SK-N-SH (cell line): Measurements from ENCODE around the gene C19orf12. TPM values are rescaled to one million over a fixed set of nuclear protein-coding genes. Genes with fewer than 3 reads are reported as not detected.

Experiments used
- CTCF ChIA-PET: fragments of 300-600, 350-600 bp; formaldehyde crosslinking; extraction: SDS; loops from one replicate; lab custom pipeline; 2021; lab: Yijun Ruan, JAX
- POLR2A ChIA-PET: fragments of 350-600 bp; sonication (Branson Sonifier 250); formaldehyde crosslinking; extraction: SDS; loops from one replicate; lab custom pipeline; 2020; ENCODE audit warnings: antibody characterized with exemption, inconsistent platforms; lab: Yijun Ruan, JAX
- DNase-seq: peaks from one replicate; pipeline ENCODE4 v3.0.0; 2012
- H2AFZ ChIP-seq: fragments of 200-600 bp; sonication (generic); 2 replicates; pipeline ENCODE4 v1.8.1; 2016; ENCODE audit warnings: antibody characterized with exemption, mild to moderate bottlenecking, low read depth
- H3F3A ChIP-seq: fragments of 200-600 bp; sonication (generic); replicated peaks from 2 replicates; pipeline ENCODE3; 2016; ENCODE audit warnings: antibody characterized with exemption, mild to moderate bottlenecking; ENCODE audit not compliant: insufficient read depth
- H3K27ac ChIP-seq, 2 experiments: fragments of 200-500 bp in 1 of 2; fragments of 200-600 bp in 1 of 2; sonication (Bioruptor generic) in 1 of 2; sonication (generic), shearing (Covaris generic) in 1 of 2; 2 replicates each; pipeline versions ENCODE4 v1.5.1 to v1.6.1; 2014 to 2016; ENCODE audit warnings: low read depth in 2 of 2, inconsistent platforms in 1 of 2, low read length in 1 of 2, mild to moderate bottlenecking in 1 of 2, mixed read lengths in 1 of 2
- H3K27me3 ChIP-seq: fragments of 200-600 bp; sonication (generic), shearing (Covaris generic); 2 replicates; pipeline ENCODE4 v1.6.1; 2016; ENCODE audit warnings: mixed run types; ENCODE audit not compliant: insufficient read depth
- H3K36me3 ChIP-seq, 2 experiments: fragments of 200-500 bp in 1 of 2; fragments of 200-600 bp in 1 of 2; sonication (Bioruptor generic) in 1 of 2; sonication (generic) in 1 of 2; replicated peaks in 1 of 2; 2 replicates each; pipeline versions ENCODE3 to v1.5.1; 2014 to 2016; ENCODE audit warnings: low read length in 1 of 2, mild to moderate bottlenecking in 1 of 2; ENCODE audit not compliant: insufficient read depth in 2 of 2, control insufficient read depth in 1 of 2
- H3K4me1 ChIP-seq, 2 experiments: fragments of 200-500 bp in 1 of 2; fragments of 200-600 bp in 1 of 2; sonication (Bioruptor generic) in 1 of 2; sonication (generic), shearing (Covaris generic) in 1 of 2; 2 replicates each; pipeline versions ENCODE4 v1.5.1 to v1.6.1; 2014 to 2016; ENCODE audit warnings: low read depth in 1 of 2, low read length in 1 of 2, mixed run types in 1 of 2; ENCODE audit not compliant: insufficient read depth in 2 of 2, control insufficient read depth in 1 of 2
- H3K4me2 ChIP-seq: fragments of 200-600 bp; sonication (generic), shearing (Covaris generic); 2 replicates; pipeline ENCODE4 v1.6.1; 2017; ENCODE audit warnings: mixed run types
- H3K4me3 ChIP-seq, 2 experiments: fragments of 200-500 bp in 1 of 2; fragments of 200-600 bp in 1 of 2; sonication (Bioruptor generic) in 1 of 2; sonication (generic), shearing (Covaris generic) in 1 of 2; 2 replicates each; pipeline versions ENCODE4 v1.5.1 to v1.8.1; 2014 to 2016; ENCODE audit warnings: low read depth in 2 of 2, inconsistent platforms in 1 of 2, low read length in 1 of 2, mild to moderate bottlenecking in 1 of 2, mixed read lengths in 1 of 2, moderate library complexity in 1 of 2
- H3K79me2 ChIP-seq: fragments of 200-600 bp; sonication (generic); 2 replicates; pipeline ENCODE4 v1.8.1; 2017; ENCODE audit warnings: mild to moderate bottlenecking; ENCODE audit not compliant: insufficient read depth
- H3K9ac ChIP-seq: fragments of 200-600 bp; sonication (generic); 2 replicates; pipeline ENCODE4 v1.6.1; 2017; ENCODE audit warnings: mixed run types
- H3K9me2 ChIP-seq: fragments of 200-600 bp; sonication (generic); 2 replicates; pipeline ENCODE4 v1.6.1; 2017; ENCODE audit warnings: mixed run types
- H3K9me3 ChIP-seq: fragments of 200-600 bp; sonication (generic); 2 replicates; pipeline ENCODE4 v1.6.1; 2017; ENCODE audit warnings: mixed run types, mild to moderate bottlenecking, moderate library complexity
- H4K20me1 ChIP-seq: fragments of 200-600 bp; sonication (generic); 2 replicates; pipeline ENCODE4 v1.6.1; 2017; ENCODE audit warnings: mild to moderate bottlenecking, mixed run types; ENCODE audit not compliant: insufficient read depth
- CHD2 ChIP-seq: fragments of 150-350 bp; IDR thresholded peaks from 2 replicates; pipeline ENCODE4 v1.6.1; 2018; ENCODE audit warnings: low read length; ENCODE audit not compliant: partially characterized antibody
- ELF1 ChIP-seq: IDR thresholded peaks from 2 replicates; pipeline ENCODE4 v1.4.0; 2012
- EP300 ChIP-seq, 2 experiments: IDR thresholded peaks; 2 replicates each; pipeline versions ENCODE4 v1.4.0 to v1.6.1; 2012; ENCODE audit warnings: borderline replicate concordance in 1 of 2, low read depth in 1 of 2, low read length in 1 of 2
- EZH2phosphoT487 ChIP-seq: fragments of 200-600 bp; sonication (generic); IDR thresholded peaks from 2 replicates; pipeline ENCODE4 v1.6.1; 2017; ENCODE audit warnings: low read depth, mixed run types, mild to moderate bottlenecking, antibody characterized with exemption, moderate library complexity, borderline replicate concordance
- FOSL2 ChIP-seq: IDR thresholded peaks from 2 replicates; pipeline ENCODE4 v1.4.0; 2012; ENCODE audit warnings: low read depth, mild to moderate bottlenecking, moderate library complexity, borderline replicate concordance
- FOXJ3 ChIP-seq: sonication (generic); formaldehyde crosslinking; IDR thresholded peaks from 2 replicates; pipeline ENCODE4 v1.5.1; 2020; ENCODE audit warnings: mild to moderate bottlenecking, missing genetic modification reagents
- FOXM1 ChIP-seq: IDR thresholded peaks from 2 replicates; pipeline ENCODE4 v1.4.0; 2012; ENCODE audit warnings: low read depth, mild to moderate bottlenecking
- GABPA ChIP-seq: IDR thresholded peaks from 2 replicates; pipeline ENCODE4 v1.4.0; 2012; ENCODE audit warnings: low read depth, mild to moderate bottlenecking
- GATA2 ChIP-seq: sonication (generic); formaldehyde crosslinking; IDR thresholded peaks from 2 replicates; pipeline ENCODE4 v1.5.0; 2020; ENCODE audit warnings: mild to moderate bottlenecking, missing genetic modification reagents
- JUND ChIP-seq: IDR thresholded peaks from 2 replicates; pipeline ENCODE4 v1.4.0; 2012
- MXI1 ChIP-seq: IDR thresholded peaks from 2 replicates; pipeline ENCODE4 v1.6.1; 2012; ENCODE audit warnings: mild to moderate bottlenecking, low read depth, low read length, improper control_type of control experiment
- NFIC ChIP-seq: IDR thresholded peaks from 2 replicates; pipeline ENCODE4 v1.4.0; 2012; ENCODE audit warnings: borderline replicate concordance
- NRF1 ChIP-seq: IDR thresholded peaks from 2 replicates; pipeline ENCODE4 v1.6.1; 2012; ENCODE audit warnings: low read depth, mild to moderate bottlenecking, low read length
- RAD21 ChIP-seq: IDR thresholded peaks from 2 replicates; pipeline ENCODE4 v1.6.1; 2012; ENCODE audit warnings: mild to moderate bottlenecking, low read length
- RCOR1 ChIP-seq: fragments of 150-350 bp; IDR thresholded peaks from 2 replicates; pipeline ENCODE4 v1.6.1; 2017; ENCODE audit warnings: antibody characterized with exemption, low read length
- RXRA ChIP-seq: IDR thresholded peaks from 2 replicates; pipeline ENCODE4 v1.4.0; 2012; ENCODE audit warnings: low read depth, mild to moderate bottlenecking, borderline replicate concordance
- SIN3A ChIP-seq: IDR thresholded peaks from 2 replicates; pipeline ENCODE4 v1.6.1; 2012; ENCODE audit warnings: low read depth, mild to moderate bottlenecking, low read length, moderate library complexity, borderline replicate concordance
- TCF12 ChIP-seq: IDR thresholded peaks from 2 replicates; pipeline ENCODE4 v1.4.0; 2012
- WGBS: methylation state at CpG from one replicate; pipeline ENCODE4 v1.1.6; 2017; ENCODE audit warnings: low lambda C conversion rate; 5-methylcytosine and 5-hydroxymethylcytosine counted together
- polyA plus RNA-seq, 3 experiments: library from polyadenylated mRNA; depleted of rRNA; stranded (reverse); fragments of >200 nt; gene quantifications; 2 replicates each; pipeline ENCODE4 v1.2.3, GENCODE V29; 2012
- TF ChIP-seq, protein P1 (sequence below): fragments of 200-600 bp; sonication (generic); IDR thresholded peaks from 2 replicates; pipeline ENCODE4 v1.6.1; 2017; ENCODE audit warnings: antibody characterized with exemption, mild to moderate bottlenecking, moderate library complexity
- TF ChIP-seq, protein P2 (sequence below): fragments of 150-350 bp; IDR thresholded peaks from 2 replicates; pipeline ENCODE4 v1.6.1; 2017; ENCODE audit warnings: antibody characterized with exemption, low read length, low read depth, borderline replicate concordance
- TF ChIP-seq, protein P3 (sequence below): IDR thresholded peaks from 2 replicates; pipeline ENCODE4 v1.4.0; 2012; ENCODE audit warnings: low read depth, borderline replicate concordance

C19orf12 gene
- polyA plus RNA-seq, 1 of the 3 experiments (the other 2 are of a cell fraction), result 30.5 TPM

DNA sequence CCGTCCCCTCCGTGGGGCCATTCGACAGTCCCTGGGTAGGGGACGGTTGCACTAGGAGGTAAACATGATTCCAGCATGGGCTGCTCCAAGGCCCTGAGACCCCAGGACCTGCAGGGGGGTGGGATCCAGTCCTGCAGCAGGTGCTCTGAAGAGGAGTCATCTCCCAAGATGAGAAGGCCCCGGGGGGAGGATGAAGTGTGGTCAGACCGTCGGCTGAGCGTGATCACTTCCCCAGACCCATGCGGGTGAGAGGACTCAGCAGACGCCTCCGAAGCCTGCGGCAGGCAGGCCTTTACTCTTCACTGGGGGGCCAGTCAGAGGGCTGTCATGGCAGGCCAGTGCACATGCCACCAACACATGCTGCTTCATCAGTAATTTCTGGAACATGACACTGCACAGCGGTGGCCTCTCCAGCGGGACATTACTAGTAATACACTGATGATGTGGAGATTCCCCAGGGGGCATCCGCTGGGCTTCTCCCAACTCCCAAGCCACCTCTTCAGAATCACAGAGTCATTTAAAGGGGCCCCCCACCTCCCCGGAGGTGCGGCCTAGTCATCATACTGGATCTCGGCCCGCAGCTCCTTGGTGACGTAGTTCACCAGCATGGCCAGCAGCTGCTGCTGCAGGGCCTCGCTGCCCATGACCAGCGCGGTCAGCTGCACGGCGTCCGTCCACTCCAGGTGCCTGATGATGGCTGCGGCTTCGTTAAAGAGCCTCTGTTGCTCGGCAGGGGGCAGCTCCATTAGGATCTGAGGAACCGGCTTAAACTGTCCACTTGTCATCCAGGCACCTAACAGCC, 12.7 kb downstream of the C19orf12 start:
- no peak for DNase-seq
- H3K4me2 ChIP-seq, result no peak overlapping the region
- no peaks in the 10 kb centered on the region for H3K4me1 ChIP-seq
- no peak overlapping the region for H3K27ac ChIP-seq
- no peaks in the 10 kb centered on the region for H3K79me2 ChIP-seq
- H3K9me2 ChIP-seq, result no peaks in the 10 kb centered on the region
- H2AFZ ChIP-seq, result no peak overlapping the region
- H3K36me3 ChIP-seq, result peaks cover 10 to 27% of the 10 kb centered on the region in 2 experiments
- no peaks in the 10 kb centered on the region for H3K27me3 ChIP-seq
- peaks cover 2% of the 10 kb centered on the region for H3F3A ChIP-seq
- no peak overlapping the region for H3K9ac ChIP-seq
- TF ChIP-seq RAD21, result no peak
- TF ChIP-seq RCOR1, result no peak
- TF ChIP-seq TCF12, result no peak
- TF ChIP-seq FOXJ3 (CRISPR knock-in tag), result no peak
- TF ChIP-seq, all 33 proteins: peak for 0
- POLR2A ChIA-PET, result no interaction called here
- CTCF ChIA-PET, result no interaction called here
- 96% methylated on average over 24 of the region's 30 CpGs for WGBS
- H3K4me3 ChIP-seq, result no peak overlapping the region
- H3K9me3 ChIP-seq, result no peaks in the 10 kb centered on the region
- 0 out of 2 replicates have a peak, but pooled peaks cover 5% of the 10 kb centered on the region for H4K20me1 ChIP-seq

DNA sequence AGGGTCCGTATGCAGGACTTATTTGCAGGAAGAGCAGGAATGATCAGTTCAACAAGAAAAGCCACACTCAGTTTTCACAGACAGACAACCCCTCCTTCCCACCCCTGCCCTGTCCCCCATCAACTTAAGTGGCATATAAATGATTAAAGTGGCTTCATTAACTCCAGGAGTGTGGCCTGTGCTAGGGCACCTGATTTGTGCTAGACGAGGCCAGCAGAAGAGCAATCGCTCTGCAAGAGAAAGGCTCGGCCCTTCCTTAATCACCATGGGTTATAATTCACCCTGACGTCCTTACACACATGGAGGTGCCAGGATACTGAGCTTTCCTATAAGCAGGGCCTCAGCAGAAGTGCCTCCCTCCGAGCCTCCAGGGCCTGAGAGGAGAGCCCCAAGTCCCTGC, 14.6 kb downstream of the C19orf12 start:
- Histone ChIP-seq H3K4me2 (no peak overlapping the region), H3K27ac (no peak overlapping the region)

More for the DNA sequence above, 14.6 kb downstream of the C19orf12 start:
- Histone ChIP-seq H3F3A (peaks cover 2% of the 10 kb centered on the region), H3K4me3 (no peak overlapping the region), H3K9ac (no peak overlapping the region), H3K9me2 (no peaks in the 10 kb centered on the region), H4K20me1 (0 out of 2 replicates have a peak, but pooled peaks cover 2% of the 10 kb centered on the region), H3K36me3 (peaks cover 6 to 19% of the 10 kb centered on the region in 2 experiments), H3K27me3 (no peaks in the 10 kb centered on the region), H3K9me3 (no peaks in the 10 kb centered on the region), H3K79me2 (no peaks in the 10 kb centered on the region), H2AFZ (no peak overlapping the region), H3K4me1 (no peaks in the 10 kb centered on the region; a peak in 1 of 4 replicates)
- TF ChIP-seq FOXM1 (no peak), NRF1 (no peak), RXRA (no peak), EZH2phosphoT487 (no peak), ELF1 (no peak), CHD2 (no peak), FOSL2 (no peak), GATA2 (CRISPR knock-in tag) (no peak), NFIC (no peak), SIN3A (no peak), GABPA (no peak), JUND (no peak), MXI1 (no peak), EP300 (IDR thresholded peaks at IDR 0.05; ENCODE audit: borderline replicate concordance in 1 of 2, low read depth in 1 of 2, low read length in 1 of 2) (no peak)
- TF ChIP-seq, protein P1, sequence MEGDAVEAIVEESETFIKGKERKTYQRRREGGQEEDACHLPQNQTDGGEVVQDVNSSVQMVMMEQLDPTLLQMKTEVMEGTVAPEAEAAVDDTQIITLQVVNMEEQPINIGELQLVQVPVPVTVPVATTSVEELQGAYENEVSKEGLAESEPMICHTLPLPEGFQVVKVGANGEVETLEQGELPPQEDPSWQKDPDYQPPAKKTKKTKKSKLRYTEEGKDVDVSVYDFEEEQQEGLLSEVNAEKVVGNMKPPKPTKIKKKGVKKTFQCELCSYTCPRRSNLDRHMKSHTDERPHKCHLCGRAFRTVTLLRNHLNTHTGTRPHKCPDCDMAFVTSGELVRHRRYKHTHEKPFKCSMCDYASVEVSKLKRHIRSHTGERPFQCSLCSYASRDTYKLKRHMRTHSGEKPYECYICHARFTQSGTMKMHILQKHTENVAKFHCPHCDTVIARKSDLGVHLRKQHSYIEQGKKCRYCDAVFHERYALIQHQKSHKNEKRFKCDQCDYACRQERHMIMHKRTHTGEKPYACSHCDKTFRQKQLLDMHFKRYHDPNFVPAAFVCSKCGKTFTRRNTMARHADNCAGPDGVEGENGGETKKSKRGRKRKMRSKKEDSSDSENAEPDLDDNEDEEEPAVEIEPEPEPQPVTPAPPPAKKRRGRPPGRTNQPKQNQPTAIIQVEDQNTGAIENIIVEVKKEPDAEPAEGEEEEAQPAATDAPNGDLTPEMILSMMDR, result no peak
- TF ChIP-seq, protein P2, sequence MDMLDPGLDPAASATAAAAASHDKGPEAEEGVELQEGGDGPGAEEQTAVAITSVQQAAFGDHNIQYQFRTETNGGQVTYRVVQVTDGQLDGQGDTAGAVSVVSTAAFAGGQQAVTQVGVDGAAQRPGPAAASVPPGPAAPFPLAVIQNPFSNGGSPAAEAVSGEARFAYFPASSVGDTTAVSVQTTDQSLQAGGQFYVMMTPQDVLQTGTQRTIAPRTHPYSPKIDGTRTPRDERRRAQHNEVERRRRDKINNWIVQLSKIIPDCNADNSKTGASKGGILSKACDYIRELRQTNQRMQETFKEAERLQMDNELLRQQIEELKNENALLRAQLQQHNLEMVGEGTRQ, result no peak
- TF ChIP-seq, protein P3, sequence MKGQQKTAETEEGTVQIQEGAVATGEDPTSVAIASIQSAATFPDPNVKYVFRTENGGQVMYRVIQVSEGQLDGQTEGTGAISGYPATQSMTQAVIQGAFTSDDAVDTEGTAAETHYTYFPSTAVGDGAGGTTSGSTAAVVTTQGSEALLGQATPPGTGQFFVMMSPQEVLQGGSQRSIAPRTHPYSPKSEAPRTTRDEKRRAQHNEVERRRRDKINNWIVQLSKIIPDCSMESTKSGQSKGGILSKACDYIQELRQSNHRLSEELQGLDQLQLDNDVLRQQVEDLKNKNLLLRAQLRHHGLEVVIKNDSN, result no peak
- WGBS, result 94% methylated on average over 6 of the region's 6 CpGs
- ChIA-PET POLR2A (no interaction called here), CTCF (interaction anchor here (1.4 to 1.8 kb wide), 2 partner anchors 13 to 15 kb away, joined by 4 to 11 read pairs; partner anchors contain the start of gene C19orf12)
- no peak for DNase-seq
